ENCODE results near the gene ATP9B. TPM values are rescaled to one million over a fixed set of nuclear protein-coding genes. Genes with fewer than 3 reads are reported as not detected.

Gene ATP9B
- total and polyA plus RNA-seq, 10 of the 15 experiments (the other 5 are each of a cell fraction or from before 2014, with no cell fraction given): 0.74 to 20.7 (median 12.9) TPM

DNA sequence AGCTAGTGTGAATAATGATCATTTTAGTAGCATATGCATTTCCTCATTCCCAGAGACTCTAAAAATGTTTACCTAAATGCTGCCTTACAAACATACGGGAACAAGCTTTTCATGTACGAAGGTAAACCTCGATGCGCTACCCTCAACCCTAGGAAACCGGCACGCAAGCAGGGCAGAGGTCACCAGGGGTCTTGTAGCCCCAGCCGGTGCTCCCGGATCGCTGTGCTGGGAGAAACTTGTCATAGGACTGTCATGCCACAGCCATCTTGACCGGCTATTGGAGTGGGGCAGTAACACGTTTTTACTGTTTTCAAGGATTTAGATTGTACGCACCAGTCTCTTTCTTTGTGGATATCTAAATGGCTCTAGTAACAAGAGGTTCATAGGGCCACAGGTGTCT, 291.7 kb downstream of the ATP9B start (continued):
- no peak for TF ChIP-seq ZNF207 (IDR thresholded peaks at IDR 0.05; ENCODE audit: borderline replicate concordance)
- TF ChIP-seq, protein P1, sequence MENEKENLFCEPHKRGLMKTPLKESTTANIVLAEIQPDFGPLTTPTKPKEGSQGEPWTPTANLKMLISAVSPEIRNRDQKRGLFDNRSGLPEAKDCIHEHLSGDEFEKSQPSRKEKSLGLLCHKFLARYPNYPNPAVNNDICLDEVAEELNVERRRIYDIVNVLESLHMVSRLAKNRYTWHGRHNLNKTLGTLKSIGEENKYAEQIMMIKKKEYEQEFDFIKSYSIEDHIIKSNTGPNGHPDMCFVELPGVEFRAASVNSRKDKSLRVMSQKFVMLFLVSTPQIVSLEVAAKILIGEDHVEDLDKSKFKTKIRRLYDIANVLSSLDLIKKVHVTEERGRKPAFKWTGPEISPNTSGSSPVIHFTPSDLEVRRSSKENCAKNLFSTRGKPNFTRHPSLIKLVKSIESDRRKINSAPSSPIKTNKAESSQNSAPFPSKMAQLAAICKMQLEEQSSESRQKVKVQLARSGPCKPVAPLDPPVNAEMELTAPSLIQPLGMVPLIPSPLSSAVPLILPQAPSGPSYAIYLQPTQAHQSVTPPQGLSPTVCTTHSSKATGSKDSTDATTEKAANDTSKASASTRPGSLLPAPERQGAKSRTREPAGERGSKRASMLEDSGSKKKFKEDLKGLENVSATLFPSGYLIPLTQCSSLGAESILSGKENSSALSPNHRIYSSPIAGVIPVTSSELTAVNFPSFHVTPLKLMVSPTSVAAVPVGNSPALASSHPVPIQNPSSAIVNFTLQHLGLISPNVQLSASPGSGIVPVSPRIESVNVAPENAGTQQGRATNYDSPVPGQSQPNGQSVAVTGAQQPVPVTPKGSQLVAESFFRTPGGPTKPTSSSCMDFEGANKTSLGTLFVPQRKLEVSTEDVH (IDR thresholded peaks at IDR 0.05; ENCODE audit: low read depth, partially characterized antibody): no peak
- TF ChIP-seq SMC3 (IDR thresholded peaks at IDR 0.05; ENCODE audit: borderline replicate concordance, low read length): no peak

DNA sequence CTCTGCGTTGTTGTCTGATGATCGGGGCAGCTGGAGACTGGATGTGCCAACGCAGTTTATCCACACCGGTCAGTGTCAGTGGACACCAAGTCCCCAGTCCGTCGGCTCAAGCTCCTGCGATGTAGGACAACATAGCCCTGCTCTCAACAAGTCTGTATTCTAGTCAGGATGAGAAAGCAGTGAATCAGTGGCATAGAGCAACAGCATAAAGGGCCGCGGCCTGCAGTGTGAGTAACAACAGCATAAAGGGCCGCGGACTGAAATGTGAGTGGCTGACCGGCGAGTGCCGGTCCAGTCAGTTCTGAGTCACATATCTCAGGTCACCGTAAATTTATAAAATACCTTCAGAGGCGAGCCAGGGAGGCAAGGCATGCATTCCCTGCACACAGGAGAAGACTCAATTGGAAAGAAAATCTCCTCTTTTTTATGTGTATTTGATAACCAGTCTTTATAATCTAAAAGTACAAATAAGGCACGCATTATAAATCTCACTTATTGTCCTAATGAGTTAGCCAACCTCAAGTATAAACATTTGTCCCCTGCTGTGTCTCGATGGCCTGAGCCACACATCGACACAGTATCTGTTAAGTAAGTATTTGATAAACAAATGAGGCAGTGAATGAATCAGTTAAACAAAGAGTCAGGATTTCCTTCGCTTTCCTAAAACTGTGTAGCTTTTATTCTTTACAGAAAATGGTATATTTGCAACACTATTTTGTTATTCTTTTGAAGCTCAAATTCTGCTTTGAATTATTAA, 292.8 kb downstream of the ATP9B start:
- no peak overlapping the region for H3K9ac ChIP-seq (ENCODE audit: control insufficient read depth, insufficient read depth, low read length)
- H3K27me3 ChIP-seq (replicated peaks in 1 of 2; ENCODE audit: control insufficient read depth in 2 of 2, insufficient read depth in 2 of 2, low read length in 1 of 2): no peaks in the 10 kb centered on the region
- ChIA-PET RAD21 (ENCODE audit: unreplicated experiment) (interaction anchor here (0.8 kb wide), 1 partner anchor 13 kb away, joined by 3 read pairs; no protein-coding TSS in a partner anchor), SMC1A (ENCODE audit: uncharacterized antibody, unreplicated experiment) (interaction anchor here (0.6 kb wide), 1 partner anchor 11 kb away, joined by 3 read pairs; no protein-coding TSS in a partner anchor), CTCF (interaction anchor here (1.3 to 1.4 kb wide), 2 partner anchors 13 to 168 kb away, joined by 3 to 4 read pairs; no protein-coding TSS in a partner anchor), POLR2A (no interaction called here)
- TF ChIP-seq HCFC1 (IDR thresholded peaks at IDR 0.05; ENCODE audit: low read length) (no peak), MTA2 (IDR thresholded peaks at IDR 0.05; ENCODE audit: low read depth) (no peak), EZH2 (IDR thresholded peaks at IDR 0.05; ENCODE audit: borderline replicate concordance, control insufficient read depth, low read depth, low read length) (no peak), RAD21 (IDR thresholded peaks at IDR 0.05; ENCODE audit: insufficient read depth, low read depth, low read length) (no peak)
- ATAC-seq (no peak), FAIRE-seq (no peak), DNase-seq (ENCODE audit: low read depth, low spot score) (no peak)
- H3K4me2 ChIP-seq (ENCODE audit: control insufficient read depth, insufficient read depth): no peak overlapping the region
- H3K27ac ChIP-seq (ENCODE audit: control insufficient read depth, insufficient read depth): no peak overlapping the region
- no TSS peak for BruUV-seq (replicated peaks)
- H3K4me1 ChIP-seq (ENCODE audit: control insufficient read depth, insufficient read depth, low read length): no peaks in the 10 kb centered on the region
- H4K20me1 ChIP-seq (ENCODE audit: control insufficient read depth, insufficient read depth): no peaks in the 10 kb centered on the region
- intact Hi-C loops (cut with micrococcal nuclease; ENCODE audit: unreplicated experiment): no loop called here
- no peak overlapping the region for H3K4me3 ChIP-seq
- no peak overlapping the region for H2AFZ ChIP-seq (ENCODE audit: control insufficient read depth, low read depth, low read length)
- no peaks in the 10 kb centered on the region for H3K79me2 ChIP-seq (ENCODE audit: control insufficient read depth, insufficient read depth, low read length)
- in situ Hi-C loops (cut with MboI): no loop called here
- no peaks in the 10 kb centered on the region for H3K9me3 ChIP-seq (replicated peaks; ENCODE audit: control insufficient read depth, insufficient read depth, low read length)
- WGBS (ENCODE audit: insufficient coverage, insufficient replicate concordance, low lambda C conversion rate, missing lambda C conversion rate): 95% methylated on average over 20 of the region's 20 CpGs
- H3K36me3 ChIP-seq (ENCODE audit: control insufficient read depth in 2 of 2, insufficient read depth in 2 of 2, low read length in 1 of 2): peaks cover 0 to 5% of the 10 kb centered on the region in 2 experiments
